Fibroblast of upper back skin (primary cell): ENCODE results near the gene KRTAP5-1.
"Not testable (repeated sequence)": the region's sequence is repeated elsewhere in the genome, so short reads cannot be mapped to it uniquely, and the experiment has no call there.

ENCODE experiments used
- DNase-seq: peaks from one replicate; pipeline ENCODE4 v3.0.0-alpha.2; 2013

The KRTAP5-1 gene

GRCh38 chr11:1584661-1585370 is at the start of gene KRTAP5-1:
TSS of gene KRTAP5-1 (minus strand) at chr11:1585283. CDS start at chr11:1585249, 34 bp downstream.
- DNase-seq: not testable (repeated sequence)

GRCh38 chr11:1633864-1634263 is 48.8 kb upstream of the KRTAP5-1 start:
- DNase-seq: no peak

GRCh38 chr11:1632053-1632714 is 47.1 kb upstream of the KRTAP5-1 start:
- no peak for DNase-seq

GRCh38 chr11:1631066-1631568 is 46.0 kb upstream of the KRTAP5-1 start:
- no peak for DNase-seq

- no peak for DNase-seq
Measured at GRCh38 chr11:1630271-1630670, 45.2 kb upstream of the KRTAP5-1 start.

- DNase-seq: no peak
Measured at GRCh38 chr11:1629326-1630185, 44.5 kb upstream of the KRTAP5-1 start, which contains the start of gene KRTAP5-5. TSS of gene KRTAP5-5 (plus strand) at chr11:1629775. CDS start at chr11:1629841, 66 bp downstream.

GRCh38 chr11:1628506-1629325 is 43.6 kb upstream of the KRTAP5-1 start:
- DNase-seq: peak; percentile 18

- no peak for DNase-seq
Measured at GRCh38 chr11:1625541-1625940, 40.5 kb upstream of the KRTAP5-1 start.

- DNase-seq: no peak
Measured at GRCh38 chr11:1624621-1625020, 39.5 kb upstream of the KRTAP5-1 start.

- no peak for DNase-seq
Measured at GRCh38 chr11:1623716-1624115, 38.6 kb upstream of the KRTAP5-1 start.

- DNase-seq: no peak
Measured at GRCh38 chr11:1622086-1622485, 37.0 kb upstream of the KRTAP5-1 start, which contains the start of gene KRTAP5-4. TSS of gene KRTAP5-4 (minus strand) at chr11:1622138. CDS start at chr11:1622093, 45 bp downstream.

- DNase-seq: no peak
Measured at GRCh38 chr11:1619449-1619848, 34.4 kb upstream of the KRTAP5-1 start.

- peak; percentile 16 for DNase-seq
Measured at GRCh38 chr11:1618231-1618630, 33.1 kb upstream of the KRTAP5-1 start.

GRCh38 chr11:1608363-1608762 is 23.3 kb upstream of the KRTAP5-1 start, which contains the start of gene KRTAP5-3:
TSS of gene KRTAP5-3 (minus strand) at chr11:1608463. CDS start at chr11:1608385, 78 bp downstream.
- DNase-seq: no peak

GRCh38 chr11:1607901-1608300 is 22.8 kb upstream of the KRTAP5-1 start:
- not testable (repeated sequence) for DNase-seq

- DNase-seq: not testable (repeated sequence)
Measured at GRCh38 chr11:1607156-1607845, 22.2 kb upstream of the KRTAP5-1 start.

- not testable (repeated sequence) for DNase-seq
Measured at GRCh38 chr11:1605923-1606322, 20.8 kb upstream of the KRTAP5-1 start.

GRCh38 chr11:1604711-1605110 is 19.6 kb upstream of the KRTAP5-1 start:
- DNase-seq: no peak

GRCh38 chr11:1604181-1604580 is 19.1 kb upstream of the KRTAP5-1 start:
- DNase-seq: no peak

- no peak for DNase-seq
Measured at GRCh38 chr11:1603629-1604028, 18.5 kb upstream of the KRTAP5-1 start.

- not testable (repeated sequence) for DNase-seq
Measured at GRCh38 chr11:1601663-1602062, 16.6 kb upstream of the KRTAP5-1 start.
